KBM-7 (cell line): ENCODE data around the gene STAC3.

ENCODE experiments used
- DNase-seq: peaks from one replicate; pipeline ENCODE4 v3.0.0-alpha.2; 2015
- in situ Hi-C: fragments of 300-500 bp; cut with MboI; formaldehyde crosslinking; loops from 2 replicates; pipeline ENCODE4 v1.14.3; 2020; ENCODE audit warnings: low sequenced_read_pairs, low pct_unique_long_range_greater_than_20kb, mixed read lengths

The STAC3 gene

GRCh38 chr12:57226588-57227314 is 24.2 kb downstream of the STAC3 start:
- in situ Hi-C loops, result no loop called here
- no peak for DNase-seq

DNA sequence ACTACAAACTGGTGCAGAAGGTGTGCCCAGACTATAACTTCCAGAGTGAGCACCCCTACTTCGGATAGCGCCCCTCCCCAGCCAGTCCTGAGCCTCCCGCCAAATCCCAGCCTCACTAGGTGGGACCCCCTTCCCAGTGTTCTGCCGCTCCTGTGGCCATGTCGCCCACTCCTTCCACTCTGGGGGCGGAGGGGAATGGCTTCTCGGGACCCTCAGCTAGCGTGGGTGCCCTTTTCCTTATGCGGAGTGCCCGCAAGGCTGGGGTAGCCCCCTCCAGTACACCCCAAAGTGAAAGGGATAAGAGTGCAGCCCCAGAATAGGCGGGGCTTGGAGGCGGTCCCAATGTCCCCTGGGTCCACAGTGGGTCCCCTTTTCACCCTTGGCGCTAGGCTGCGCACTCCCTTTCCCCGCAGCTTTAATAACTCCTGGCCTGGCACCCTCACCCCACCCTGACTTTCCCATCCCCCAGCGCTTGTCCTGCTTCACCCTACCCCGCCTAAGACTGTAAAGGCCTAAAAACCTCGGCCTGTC is 25.2 kb downstream of the STAC3 start:
- DNase-seq, result no peak
- in situ Hi-C loops, result no loop called here

DNA sequence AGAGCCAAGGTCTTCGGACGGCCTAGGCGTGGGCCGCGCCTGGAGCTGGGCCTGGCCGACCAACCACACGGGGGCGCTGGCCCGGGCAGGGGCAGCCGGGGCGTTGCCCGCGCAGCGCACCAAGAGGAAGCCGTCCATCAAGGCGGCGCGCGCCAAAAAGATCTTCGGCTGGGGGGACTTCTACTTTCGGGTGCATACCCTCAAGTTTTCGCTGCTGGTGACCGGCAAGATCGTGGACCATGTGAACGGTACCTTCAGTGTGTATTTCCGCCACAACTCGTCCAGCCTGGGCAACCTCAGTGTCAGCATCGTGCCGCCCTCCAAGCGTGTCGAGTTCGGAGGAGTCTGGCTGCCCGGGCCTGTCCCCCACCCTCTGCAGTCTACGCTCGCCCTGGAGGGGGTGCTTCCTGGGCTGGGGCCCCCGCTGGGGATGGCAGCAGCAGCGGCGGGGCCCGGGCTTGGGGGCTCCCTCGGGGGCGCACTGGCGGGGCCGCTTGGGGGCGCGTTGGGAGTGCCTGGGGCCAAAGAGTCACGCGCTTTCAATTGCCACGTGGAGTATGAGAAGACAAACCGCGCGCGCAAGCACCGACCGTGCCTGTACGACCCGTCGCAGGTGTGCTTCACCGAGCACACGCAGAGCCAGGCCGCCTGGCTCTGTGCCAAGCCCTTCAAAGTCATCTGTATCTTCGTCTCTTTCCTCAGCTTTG is 25.9 kb downstream of the STAC3 start:
- in situ Hi-C loops, result no loop called here
- no peak for DNase-seq

DNA sequence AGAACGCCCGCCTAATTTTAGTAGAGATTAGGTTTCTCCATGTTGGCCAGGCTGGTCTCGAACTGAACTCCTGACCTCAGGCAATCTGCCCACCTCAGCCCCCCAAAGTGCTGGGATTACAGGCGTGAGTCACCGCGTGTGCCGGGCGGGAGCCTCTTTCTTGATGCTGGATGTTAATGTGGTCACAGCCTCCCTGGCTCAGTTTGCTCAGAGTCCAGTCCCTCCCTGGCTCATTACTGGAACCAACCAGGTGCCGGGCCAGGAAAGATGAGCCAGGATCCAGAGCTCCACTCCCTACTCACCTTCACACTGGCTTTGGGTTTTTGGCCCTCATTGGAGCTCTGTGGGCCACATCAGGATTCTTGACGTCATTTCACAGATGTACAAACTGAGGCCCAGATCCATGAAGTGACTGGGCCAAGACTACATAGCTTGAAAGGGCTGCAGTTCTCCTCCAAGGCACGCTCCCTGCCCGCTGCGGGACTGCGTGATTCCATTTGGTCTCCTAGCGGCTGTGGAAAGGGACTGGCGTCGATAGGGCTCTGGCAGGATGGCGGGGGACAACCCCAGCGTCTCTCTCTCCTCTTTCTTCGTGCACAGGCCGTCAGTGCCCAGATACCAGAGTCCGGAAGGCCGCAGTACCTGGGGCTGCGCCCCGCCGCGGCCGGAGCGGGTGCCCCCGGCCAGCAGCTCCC is 26.6 kb downstream of the STAC3 start:
- no peak for DNase-seq

DNA sequence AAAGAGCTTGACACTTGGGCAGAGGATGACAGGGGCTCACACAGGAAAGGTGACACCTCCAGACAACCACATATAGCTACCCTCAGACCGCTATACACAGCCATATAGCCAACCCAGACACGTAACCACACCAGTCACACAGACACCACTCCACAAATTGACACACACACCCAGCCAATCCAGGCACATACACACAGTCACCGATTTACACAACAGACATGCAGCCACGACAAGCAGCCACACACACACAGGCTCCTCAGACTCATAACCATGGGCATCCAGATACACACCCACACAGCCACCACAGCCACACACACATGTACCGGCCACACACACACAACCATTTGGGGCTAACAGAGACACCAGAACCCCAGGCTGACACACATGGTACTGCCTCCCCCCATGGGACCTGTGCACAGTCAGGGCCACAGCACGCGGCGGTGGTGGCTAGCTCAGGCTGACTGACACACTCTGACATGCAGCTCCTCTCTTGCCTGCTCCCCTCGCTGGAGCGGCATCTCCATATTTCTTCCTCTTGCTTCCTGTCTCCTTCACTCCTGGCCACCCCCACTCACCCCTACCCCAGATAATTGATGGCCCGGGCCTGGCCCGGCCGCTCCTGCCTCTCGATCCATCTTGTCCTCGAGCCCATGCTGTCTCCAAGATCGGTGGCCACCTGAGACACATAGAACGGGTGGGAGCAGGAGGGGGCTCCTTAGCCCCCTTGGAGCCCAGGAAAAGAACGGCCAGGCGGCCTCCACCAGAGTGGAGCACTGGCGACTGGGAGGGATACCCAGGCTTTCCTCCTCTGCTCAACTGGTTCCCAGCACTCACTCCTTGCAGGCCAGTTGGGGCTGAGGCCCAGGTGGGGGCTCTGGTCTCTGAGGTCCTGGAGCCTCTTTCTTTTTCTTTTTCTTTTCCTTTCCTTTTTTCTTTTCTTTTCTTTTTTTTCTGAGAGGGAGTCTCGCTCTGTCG is 27.5 kb downstream of the STAC3 start:
- in situ Hi-C loops, result no loop called here
- no peak for DNase-seq

More for the DNA sequence above, 26.6 kb downstream of the STAC3 start:
- in situ Hi-C loops, result no loop called here

DNA sequence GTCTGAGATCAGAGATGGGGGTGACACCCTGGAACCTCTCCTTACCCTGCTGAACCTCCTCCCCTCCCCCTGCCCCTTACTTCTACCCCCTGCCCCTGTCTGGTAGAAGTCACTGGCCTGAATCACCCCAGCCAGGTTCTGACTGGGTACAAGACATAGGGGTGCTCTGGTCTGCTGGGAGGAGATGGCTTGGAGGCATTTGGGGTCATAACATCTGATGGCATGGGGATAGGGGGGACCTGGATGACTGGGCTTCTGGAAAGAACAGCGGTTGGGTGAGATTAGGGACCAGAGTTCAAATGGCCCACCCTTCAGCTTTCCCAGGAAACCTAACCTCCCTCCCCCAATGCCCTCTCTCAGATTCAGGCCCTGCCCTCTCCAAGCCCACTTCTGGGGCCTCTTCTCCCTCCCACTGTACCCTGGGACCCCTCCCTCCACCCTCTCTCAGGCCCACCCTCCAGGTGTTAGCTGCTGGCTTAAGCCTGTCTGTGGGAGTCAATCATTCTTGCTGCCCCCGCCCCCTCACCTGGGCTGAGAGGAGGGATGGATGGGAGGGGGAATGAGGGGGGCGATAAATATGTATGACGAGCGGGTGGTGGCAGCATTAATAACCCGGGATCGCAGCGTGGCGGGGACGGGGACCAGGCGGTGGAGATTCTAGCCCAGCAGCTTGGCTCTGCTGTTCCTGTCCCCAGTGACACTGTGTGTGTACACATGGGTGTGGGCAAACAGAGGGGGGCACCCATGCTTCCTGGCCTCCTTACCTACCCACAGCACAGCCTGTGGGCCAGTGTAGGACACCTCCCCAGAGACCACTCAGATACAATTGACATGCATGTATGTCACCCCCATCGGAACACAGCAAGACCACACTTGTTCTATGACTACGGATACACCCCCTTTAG is 28.4 kb downstream of the STAC3 start:
- in situ Hi-C loops, result no loop called here
- no peak for DNase-seq

- no peak for DNase-seq
- in situ Hi-C loops, result no loop called here
These were observed 29.6 kb downstream of the STAC3 start for GRCh38 chr12:57221169-57221917.

GRCh38 chr12:57220770-57221168 is 30.2 kb downstream of the STAC3 start:
- no peak for DNase-seq

DNA sequence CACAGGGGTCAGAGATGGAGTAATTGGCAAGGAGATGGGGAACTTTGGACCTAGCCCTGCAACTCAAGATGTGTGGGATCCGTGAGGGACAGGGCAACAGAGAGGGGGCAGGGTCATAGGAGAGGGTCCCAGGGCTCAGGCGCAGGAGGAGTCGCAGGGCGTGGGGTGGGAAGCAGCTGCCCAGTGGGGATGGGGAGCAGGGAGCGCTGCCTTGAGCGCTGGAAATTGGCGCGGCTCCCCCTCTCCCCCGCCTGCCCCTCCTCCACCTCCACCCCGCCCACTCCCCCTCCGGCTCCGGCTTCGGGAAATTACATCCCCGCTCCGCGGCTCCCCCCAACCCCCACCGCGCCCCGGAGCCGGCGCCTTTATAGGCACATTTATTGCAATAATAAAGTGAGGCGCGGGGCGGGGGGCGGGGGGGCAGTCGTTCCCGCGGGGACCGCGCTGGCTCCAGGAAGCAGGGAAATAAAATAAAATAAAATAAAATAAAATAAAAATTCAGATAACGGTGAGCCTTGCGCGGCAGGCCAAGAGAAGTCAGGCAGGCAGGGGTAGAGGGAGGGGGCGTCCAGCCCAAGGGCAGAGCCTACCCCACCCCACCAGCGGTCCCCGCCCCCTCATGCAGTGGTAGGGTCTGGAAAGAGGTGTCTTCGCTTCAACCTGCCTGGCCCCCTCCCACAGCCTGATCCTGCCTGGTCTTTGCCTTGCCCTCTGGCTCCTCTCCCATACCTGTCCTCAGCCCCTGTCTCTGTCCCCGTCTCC is 30.8 kb downstream of the STAC3 start:
- in situ Hi-C loops, result no loop called here
- DNase-seq, result no peak

More at GRCh38 chr12:57220770-57221168, 30.2 kb downstream of the STAC3 start:
- in situ Hi-C loops, result no loop called here

- in situ Hi-C loops, result no loop called here
- no peak for DNase-seq
These were observed 31.6 kb downstream of the STAC3 start for GRCh38 chr12:57219205-57219992.

DNA sequence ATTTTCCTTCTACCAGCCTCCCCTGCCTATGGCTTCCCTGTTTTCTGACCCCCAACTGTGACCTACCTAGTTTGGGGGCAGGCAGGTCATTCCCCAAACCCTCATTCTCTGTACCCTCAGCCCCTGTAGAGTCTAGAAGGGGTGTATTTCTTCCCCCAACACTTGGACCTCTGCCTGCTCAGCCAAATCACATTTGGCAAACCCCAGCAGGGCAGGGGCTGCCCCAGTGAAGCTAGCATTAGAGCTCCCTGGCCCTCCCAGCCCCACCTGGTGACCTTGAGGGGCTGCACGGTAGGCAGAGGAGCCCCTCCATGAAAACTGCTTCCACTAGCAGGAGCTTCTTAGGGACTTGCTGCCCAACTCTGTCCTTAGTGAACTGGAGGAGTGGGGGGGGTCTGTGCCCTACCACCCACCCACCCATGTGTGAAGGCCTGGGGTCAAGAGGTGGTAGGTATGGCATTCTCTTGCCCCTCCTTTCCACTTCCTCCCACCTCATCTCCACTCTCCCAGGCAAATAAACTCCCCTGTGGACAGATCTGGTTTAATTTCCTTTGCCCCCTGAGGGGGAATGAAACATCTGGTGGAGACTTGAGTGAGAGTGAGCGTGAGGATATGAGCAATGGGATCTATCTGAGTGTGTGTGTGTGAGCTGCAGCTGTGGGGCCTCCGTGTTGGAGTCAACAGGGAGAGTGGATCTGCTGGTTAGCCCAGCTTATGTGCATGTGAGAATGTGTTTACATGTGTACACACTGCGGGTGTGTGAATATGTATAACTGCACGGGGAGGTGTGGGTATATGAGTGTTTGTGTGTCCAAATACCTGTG is 32.7 kb downstream of the STAC3 start:
- in situ Hi-C loops, result no loop called here

GRCh38 chr12:57216921-57217879 is 33.8 kb downstream of the STAC3 start:
- DNase-seq, result no peak
- in situ Hi-C loops, result no loop called here

More for the DNA sequence above, 32.7 kb downstream of the STAC3 start:
- no peak for DNase-seq

DNA sequence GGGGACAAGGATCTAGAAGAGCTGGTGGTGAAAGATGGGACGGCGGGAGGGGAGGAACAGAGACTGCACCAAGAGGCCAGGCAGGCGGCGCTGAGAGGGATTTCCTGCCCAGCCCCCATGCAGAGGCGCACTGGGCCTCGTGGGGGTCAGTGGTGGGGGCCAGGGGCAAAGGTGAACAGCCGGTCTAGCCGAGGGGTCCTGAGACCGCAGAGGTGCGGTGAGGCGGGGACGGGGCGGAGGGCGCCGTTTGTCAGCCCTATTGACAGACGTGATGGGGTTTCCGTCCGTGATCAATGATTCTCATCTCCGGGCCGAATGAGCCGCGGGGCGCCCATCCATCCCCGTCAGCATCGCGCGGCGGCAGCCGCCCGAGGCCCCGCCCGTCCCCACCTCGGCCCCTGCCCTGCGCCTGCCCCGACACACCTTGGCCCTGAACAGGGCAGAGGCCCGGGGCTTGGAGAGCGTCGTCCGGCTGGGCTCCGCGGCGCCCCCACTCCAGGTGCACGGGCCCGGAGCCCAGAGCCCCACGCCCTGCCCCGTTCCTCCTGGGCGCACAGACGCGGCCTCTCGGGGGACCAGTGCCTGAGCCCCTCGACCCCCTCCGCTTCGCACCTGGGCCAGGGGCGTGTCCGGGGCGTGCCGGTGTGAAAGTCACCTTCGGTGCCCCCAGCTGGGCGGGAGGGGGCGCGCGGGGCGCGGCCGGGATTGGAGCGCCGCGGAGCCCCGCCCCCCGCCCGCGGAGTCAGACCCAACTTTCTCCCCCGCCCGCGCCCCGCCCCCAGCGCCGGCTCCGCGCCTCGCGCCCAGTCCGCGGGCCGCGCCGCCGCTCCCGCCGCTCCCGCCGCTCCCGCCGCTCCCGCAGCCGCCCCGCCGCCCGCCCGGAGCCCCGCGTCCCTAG is 34.7 kb downstream of the STAC3 start, which contains the start of gene NXPH4:
Gene NXPH4 (plus strand): TSS at position 781 of the 898 bp plus-strand sequence. CDS start 176 bp downstream, outside the sequence.
- in situ Hi-C loops, result no loop called here
- no peak for DNase-seq
